ENCODE data around the gene SNRPD3. TPM values are rescaled to one million over a fixed set of nuclear protein-coding genes. Genes with fewer than 3 reads are reported as not detected.
A peak's percentile ranks its signal among the peaks of the same experiment; 100 is the strongest.

The SNRPD3 gene
- total RNA-seq, 1 experiment from 2014 or later, result 144 TPM

DNA sequence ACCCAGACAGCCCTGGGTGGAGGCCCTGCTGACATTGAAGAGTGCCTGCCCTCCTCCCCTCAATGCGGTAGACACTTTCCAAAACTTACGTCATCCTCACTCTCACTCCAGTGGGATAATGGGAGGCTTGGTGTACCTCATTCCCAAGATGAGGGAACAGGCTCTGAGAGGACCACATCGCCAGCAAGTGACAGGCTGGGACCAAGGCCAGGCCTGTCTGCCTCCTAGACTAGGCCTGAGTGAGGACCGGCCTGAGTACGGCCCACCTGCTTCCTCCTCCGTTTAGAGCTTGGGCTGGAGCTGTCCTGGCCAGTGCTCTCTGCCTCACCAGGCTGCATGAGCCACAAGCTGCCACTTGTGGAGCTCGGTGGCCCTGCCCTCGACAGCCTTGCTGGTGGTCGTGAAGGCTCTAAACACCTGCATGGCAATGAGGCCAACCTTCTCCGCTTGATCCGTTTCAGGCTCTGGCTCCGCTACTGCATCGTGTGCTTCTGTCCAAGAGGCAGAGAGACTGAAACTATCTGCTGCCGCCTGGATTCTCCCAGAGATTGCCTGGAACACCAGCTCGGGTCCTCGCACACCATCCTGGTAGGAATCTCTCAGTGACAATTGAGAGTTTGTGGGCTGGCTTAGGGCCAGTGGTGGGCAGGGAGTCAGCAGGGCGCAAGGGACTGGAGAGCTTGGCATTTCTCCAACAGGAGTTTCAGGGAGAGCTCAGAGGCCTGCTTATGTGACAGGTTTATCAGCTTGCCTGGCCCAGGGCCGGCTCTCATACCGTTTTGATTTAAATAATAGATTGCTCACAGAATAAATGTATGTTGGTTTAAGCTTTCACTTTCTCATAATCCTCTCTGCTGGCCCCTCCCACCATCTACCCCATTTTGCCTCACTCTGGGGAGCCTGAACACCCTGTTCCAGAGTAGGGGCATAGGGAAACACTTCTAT is 27.7 kb downstream of the SNRPD3 start:
- Histone ChIP-seq H3K79me2 (ENCODE audit: insufficient read depth, low read length) (no peaks in the 10 kb centered on the region), H3K27ac (ENCODE audit: low read depth, low read length) (no peak overlapping the region), H3K9ac (ENCODE audit: low read length) (no peak overlapping the region), H2AFZ (ENCODE audit: low read depth, low read length, poor library complexity, severe bottlenecking) (no peak overlapping the region), H3K9me3 (ENCODE audit: control insufficient read depth in 1 of 2, insufficient read depth in 1 of 2, low read depth in 1 of 2, low read length in 2 of 2) (no peaks in the 10 kb centered on the region), H3K9me2 (ENCODE audit: insufficient read depth) (no peaks in the 10 kb centered on the region), H4K20me1 (ENCODE audit: insufficient read depth) (no peaks in the 10 kb centered on the region), H3K36me3 (ENCODE audit: control insufficient read depth in 1 of 2, insufficient read depth in 2 of 2, low read length in 2 of 2) (no peaks in the 10 kb centered on the region), H3K4me1 (ENCODE audit: control insufficient read depth in 1 of 2, insufficient read depth in 2 of 2, low read length in 2 of 2) (no peaks in the 10 kb centered on the region), H3K4me2 (ENCODE audit: low read length) (no peak overlapping the region), H3K4me3 (replicated peaks in 1 of 2; ENCODE audit: low read depth in 1 of 2, low read length in 2 of 2) (no peak overlapping the region), H3K27me3 (ENCODE audit: insufficient read depth, low read length) (no peaks in the 10 kb centered on the region)
- no TSS peak for BruUV-seq (replicated peaks)
- CTCF ChIA-PET, result interaction anchor here (0.6 kb wide), 1 partner anchor 1781 kb away, joined by 3 read pairs; no protein-coding TSS in a partner anchor
- intact Hi-C loops (cut with micrococcal nuclease), result no loop called here
- no peak for DNase-seq (ENCODE audit: low read depth, low spot score)
- POLR2A ChIA-PET, result no interaction called here
- TF ChIP-seq RAD21 (IDR thresholded peaks at IDR 0.05; ENCODE audit: low read depth), result no peak
- 0 out of 2 replicates have a peak, but pooled peaks have one; percentile 8 for TF ChIP-seq ZFX (IDR thresholded peaks at IDR 0.05)
- no peak for ATAC-seq
- RAD21 ChIA-PET (ENCODE audit: low non-redundant PET in 1 of 2, low total read pairs in 2 of 2, uncharacterized antibody in 2 of 2, unreplicated experiment in 2 of 2), result no interaction called here

DNA sequence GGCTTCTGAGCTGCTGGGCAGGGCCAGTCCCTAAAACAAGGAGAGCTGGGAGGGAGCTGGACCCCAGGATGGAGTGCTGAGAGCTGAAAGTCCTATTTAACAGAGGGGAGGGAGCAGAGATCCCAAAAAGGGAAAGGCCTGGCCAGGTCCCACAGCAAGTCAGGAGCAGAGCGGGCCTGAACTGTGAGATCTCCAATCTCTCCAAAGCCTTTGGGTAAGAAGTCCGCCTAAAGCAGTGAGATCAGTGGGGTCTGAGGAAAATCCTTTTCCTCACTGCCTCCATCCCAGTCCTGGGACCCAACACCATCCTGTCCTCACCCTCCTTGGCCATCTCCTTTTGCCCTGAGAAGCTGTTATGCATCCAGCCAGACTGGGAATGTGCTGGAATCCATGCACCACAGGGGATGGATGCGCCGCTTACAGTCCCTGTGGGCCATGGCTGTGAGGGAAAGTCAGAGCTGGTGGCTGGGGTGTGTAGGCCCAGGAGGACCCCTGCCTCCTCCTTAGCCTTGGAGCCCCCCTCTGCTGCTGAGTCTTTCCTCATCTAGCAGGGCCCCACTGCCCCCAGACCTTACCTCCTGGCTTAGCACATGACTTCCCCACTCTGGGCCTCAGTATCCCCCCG is 28.5 kb downstream of the SNRPD3 start:
- DNase-seq (ENCODE audit: low read depth, low spot score) (no peak), ATAC-seq (no peak)
- Histone ChIP-seq H3K36me3 (ENCODE audit: control insufficient read depth in 1 of 2, insufficient read depth in 2 of 2, low read length in 2 of 2) (no peaks in the 10 kb centered on the region), H3K4me1 (ENCODE audit: control insufficient read depth in 1 of 2, insufficient read depth in 2 of 2, low read length in 2 of 2) (no peaks in the 10 kb centered on the region), H4K20me1 (ENCODE audit: insufficient read depth) (no peaks in the 10 kb centered on the region), H3K9me2 (ENCODE audit: insufficient read depth) (no peaks in the 10 kb centered on the region), H2AFZ (ENCODE audit: low read depth, low read length, poor library complexity, severe bottlenecking) (no peak overlapping the region), H3K27ac (ENCODE audit: low read depth, low read length) (no peak overlapping the region), H3K27me3 (ENCODE audit: insufficient read depth, low read length) (no peaks in the 10 kb centered on the region), H3K4me2 (ENCODE audit: low read length) (no peak overlapping the region), H3K9me3 (ENCODE audit: control insufficient read depth in 1 of 2, insufficient read depth in 1 of 2, low read depth in 1 of 2, low read length in 2 of 2) (no peaks in the 10 kb centered on the region), H3K79me2 (ENCODE audit: insufficient read depth, low read length) (no peaks in the 10 kb centered on the region), H3K4me3 (replicated peaks in 1 of 2; ENCODE audit: low read depth in 1 of 2, low read length in 2 of 2) (no peak overlapping the region), H3K9ac (ENCODE audit: low read length) (no peak overlapping the region)
- intact Hi-C loops (cut with micrococcal nuclease), result no loop called here
- CTCF ChIA-PET, result interaction anchor here (0.6 kb wide), 1 partner anchor 1780 kb away, joined by 3 read pairs; no protein-coding TSS in a partner anchor
- POLR2A ChIA-PET, result no interaction called here
- RAD21 ChIA-PET (ENCODE audit: low non-redundant PET in 1 of 2, low total read pairs in 2 of 2, uncharacterized antibody in 2 of 2, unreplicated experiment in 2 of 2), result no interaction called here
- no TSS peak for BruUV-seq (replicated peaks)
- TF ChIP-seq, protein P1, sequence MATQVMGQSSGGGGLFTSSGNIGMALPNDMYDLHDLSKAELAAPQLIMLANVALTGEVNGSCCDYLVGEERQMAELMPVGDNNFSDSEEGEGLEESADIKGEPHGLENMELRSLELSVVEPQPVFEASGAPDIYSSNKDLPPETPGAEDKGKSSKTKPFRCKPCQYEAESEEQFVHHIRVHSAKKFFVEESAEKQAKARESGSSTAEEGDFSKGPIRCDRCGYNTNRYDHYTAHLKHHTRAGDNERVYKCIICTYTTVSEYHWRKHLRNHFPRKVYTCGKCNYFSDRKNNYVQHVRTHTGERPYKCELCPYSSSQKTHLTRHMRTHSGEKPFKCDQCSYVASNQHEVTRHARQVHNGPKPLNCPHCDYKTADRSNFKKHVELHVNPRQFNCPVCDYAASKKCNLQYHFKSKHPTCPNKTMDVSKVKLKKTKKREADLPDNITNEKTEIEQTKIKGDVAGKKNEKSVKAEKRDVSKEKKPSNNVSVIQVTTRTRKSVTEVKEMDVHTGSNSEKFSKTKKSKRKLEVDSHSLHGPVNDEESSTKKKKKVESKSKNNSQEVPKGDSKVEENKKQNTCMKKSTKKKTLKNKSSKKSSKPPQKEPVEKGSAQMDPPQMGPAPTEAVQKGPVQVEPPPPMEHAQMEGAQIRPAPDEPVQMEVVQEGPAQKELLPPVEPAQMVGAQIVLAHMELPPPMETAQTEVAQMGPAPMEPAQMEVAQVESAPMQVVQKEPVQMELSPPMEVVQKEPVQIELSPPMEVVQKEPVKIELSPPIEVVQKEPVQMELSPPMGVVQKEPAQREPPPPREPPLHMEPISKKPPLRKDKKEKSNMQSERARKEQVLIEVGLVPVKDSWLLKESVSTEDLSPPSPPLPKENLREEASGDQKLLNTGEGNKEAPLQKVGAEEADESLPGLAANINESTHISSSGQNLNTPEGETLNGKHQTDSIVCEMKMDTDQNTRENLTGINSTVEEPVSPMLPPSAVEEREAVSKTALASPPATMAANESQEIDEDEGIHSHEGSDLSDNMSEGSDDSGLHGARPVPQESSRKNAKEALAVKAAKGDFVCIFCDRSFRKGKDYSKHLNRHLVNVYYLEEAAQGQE (IDR thresholded peaks at IDR 0.05; ENCODE audit: low read depth), result no peak
- TF ChIP-seq RAD21 (IDR thresholded peaks at IDR 0.05; ENCODE audit: low read depth), result no peak
- no peak for TF ChIP-seq CBX3 (IDR thresholded peaks at IDR 0.05; ENCODE audit: low read depth)
- no peak for TF ChIP-seq ATF3 (IDR thresholded peaks at IDR 0.05)
- no peak for TF ChIP-seq YY1 (IDR thresholded peaks at IDR 0.05; ENCODE audit: extremely low read depth, insufficient replicate concordance, low read depth, low read length)
- TF ChIP-seq POLR2AphosphoS5 (IDR thresholded peaks at IDR 0.05; ENCODE audit: low read depth, low read length), result no peak
- TF ChIP-seq, protein P2, sequence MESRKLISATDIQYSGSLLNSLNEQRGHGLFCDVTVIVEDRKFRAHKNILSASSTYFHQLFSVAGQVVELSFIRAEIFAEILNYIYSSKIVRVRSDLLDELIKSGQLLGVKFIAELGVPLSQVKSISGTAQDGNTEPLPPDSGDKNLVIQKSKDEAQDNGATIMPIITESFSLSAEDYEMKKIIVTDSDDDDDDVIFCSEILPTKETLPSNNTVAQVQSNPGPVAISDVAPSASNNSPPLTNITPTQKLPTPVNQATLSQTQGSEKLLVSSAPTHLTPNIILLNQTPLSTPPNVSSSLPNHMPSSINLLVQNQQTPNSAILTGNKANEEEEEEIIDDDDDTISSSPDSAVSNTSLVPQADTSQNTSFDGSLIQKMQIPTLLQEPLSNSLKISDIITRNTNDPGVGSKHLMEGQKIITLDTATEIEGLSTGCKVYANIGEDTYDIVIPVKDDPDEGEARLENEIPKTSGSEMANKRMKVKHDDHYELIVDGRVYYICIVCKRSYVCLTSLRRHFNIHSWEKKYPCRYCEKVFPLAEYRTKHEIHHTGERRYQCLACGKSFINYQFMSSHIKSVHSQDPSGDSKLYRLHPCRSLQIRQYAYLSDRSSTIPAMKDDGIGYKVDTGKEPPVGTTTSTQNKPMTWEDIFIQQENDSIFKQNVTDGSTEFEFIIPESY (IDR thresholded peaks at IDR 0.05; ENCODE audit: extremely low read depth, insufficient replicate concordance, low read length), result no peak
- TF ChIP-seq FOSL1 (IDR thresholded peaks at IDR 0.05; ENCODE audit: low read depth), result no peak
- no peak for TF ChIP-seq SIN3A (IDR thresholded peaks at IDR 0.05; ENCODE audit: low read depth)
- TF ChIP-seq EZH2phosphoT487 (IDR thresholded peaks at IDR 0.05; ENCODE audit: borderline replicate concordance), result no peak
